NT2/D1 (cell line): ENCODE measurements around the gene WSB2.

ENCODE experiments used
- SUZ12 ChIP-seq: IDR thresholded peaks from 2 replicates; pipeline ENCODE4 v1.6.1; 2011; ENCODE audit not compliant: insufficient read length, insufficient read depth; ENCODE audit errors: extremely low read depth
- YY1 ChIP-seq: IDR thresholded peaks from 2 replicates; pipeline ENCODE4 v1.6.1; 2011; ENCODE audit not compliant: insufficient read length, insufficient read depth
- ZNF274 ChIP-seq: IDR thresholded peaks from 2 replicates; pipeline ENCODE4 v1.6.1; 2011; ENCODE audit warnings: mild to moderate bottlenecking, low read depth, low read length

- TF ChIP-seq ZNF274, result no peak
- TF ChIP-seq SUZ12, result no peak
- no peak for TF ChIP-seq YY1
Observed at GRCh38 chr12:118070650-118071049, 9.7 kb upstream of the WSB2 start.
